Neuronal stem cell (in vitro differentiated cells): ENCODE measurements around the gene DUOX1.

Experiments used
- DNase-seq: peaks from one replicate; pipeline ENCODE4 v3.0.0-alpha.2; 2013; ENCODE audit warnings: low spot score
- H2AFZ ChIP-seq: one replicate; pipeline ENCODE4 v1.6.1; 2013; ENCODE audit warnings: mild to moderate bottlenecking, low read length, inconsistent platforms
- H2AK5ac ChIP-seq: 2 replicates; pipeline ENCODE4 v1.6.1; 2013; ENCODE audit warnings: low read depth, mild to moderate bottlenecking, inconsistent platforms, low read length, moderate library complexity, mixed read lengths
- H2BK120ac ChIP-seq: 2 replicates; pipeline ENCODE4 v1.6.1; 2013; ENCODE audit warnings: low read depth, mild to moderate bottlenecking, inconsistent platforms, low read length, moderate library complexity, mixed read lengths
- H2BK12ac ChIP-seq: one replicate; pipeline ENCODE4 v1.6.1; 2013; ENCODE audit warnings: low read length, inconsistent platforms
- H2BK15ac ChIP-seq: 2 replicates; pipeline ENCODE4 v1.6.1; 2013; ENCODE audit warnings: mild to moderate bottlenecking, low read length, inconsistent platforms, mixed read lengths
- H2BK5ac ChIP-seq: one replicate; pipeline ENCODE4 v1.6.1; 2013; ENCODE audit warnings: inconsistent platforms, mild to moderate bottlenecking, low read length, moderate library complexity
- H3K14ac ChIP-seq: one replicate; pipeline ENCODE4 v1.6.1; 2013; ENCODE audit warnings: low read length, inconsistent platforms
- H3K18ac ChIP-seq: 2 replicates; pipeline ENCODE4 v1.6.1; 2013; ENCODE audit warnings: low read length, inconsistent platforms
- H3K23ac ChIP-seq: 2 replicates; pipeline ENCODE4 v1.6.1; 2013; ENCODE audit warnings: low read depth, mild to moderate bottlenecking, mixed read lengths, low read length, inconsistent platforms; ENCODE audit not compliant: poor library complexity
- H3K27ac ChIP-seq: replicated peaks from 3 replicates; pipeline ENCODE4 v1.5.1; 2013; ENCODE audit warnings: low read length, inconsistent platforms
- H3K27me3 ChIP-seq, 3 experiments: 2 replicates each; pipeline ENCODE4 v1.6.1; 2013; ENCODE audit warnings: low read length in 3 of 3, mild to moderate bottlenecking in 2 of 3, inconsistent platforms in 1 of 3, low read depth in 1 of 3, mixed read lengths in 1 of 3, moderate library complexity in 1 of 3; ENCODE audit not compliant: control insufficient read depth in 3 of 3, insufficient read depth in 3 of 3
- H3K36me3 ChIP-seq, 2 donors: replicated peaks in 1 of 2; 2 replicates each; pipeline ENCODE4 v1.6.1; 2013; ENCODE audit warnings: low read length in 2 of 2; ENCODE audit not compliant: control insufficient read depth in 2 of 2, insufficient read depth in 2 of 2
- H3K4ac ChIP-seq: 2 replicates; pipeline ENCODE4 v1.6.1; 2013; ENCODE audit warnings: inconsistent platforms, mild to moderate bottlenecking, low read length, moderate library complexity
- H3K4me1 ChIP-seq, 2 donors: 1 replicate in 1 of 2; 2 replicates in 1 of 2; pipeline ENCODE4 v1.6.1; 2013; ENCODE audit warnings: low read length in 2 of 2, low read depth in 1 of 2; ENCODE audit not compliant: control insufficient read depth in 2 of 2, insufficient read depth in 1 of 2
- H3K4me2 ChIP-seq: one replicate; pipeline ENCODE4 v1.6.1; 2013; ENCODE audit warnings: mild to moderate bottlenecking, low read length, inconsistent platforms; ENCODE audit not compliant: insufficient read depth, poor library complexity, severe bottlenecking
- H3K4me3 ChIP-seq, 2 donors: 2 replicates each; pipeline ENCODE4 v1.5.1; 2013; ENCODE audit warnings: low read length in 2 of 2, mild to moderate bottlenecking in 2 of 2, inconsistent platforms in 1 of 2, moderate library complexity in 1 of 2
- H3K79me1 ChIP-seq: one replicate; pipeline ENCODE4 v1.6.1; 2013; ENCODE audit warnings: low read depth, mild to moderate bottlenecking, inconsistent platforms, low read length, moderate library complexity
- H3K9ac ChIP-seq: one replicate; pipeline ENCODE4 v1.6.1; 2013; ENCODE audit warnings: mild to moderate bottlenecking, low read depth, low read length, inconsistent platforms; ENCODE audit not compliant: poor library complexity
- H3K9me3 ChIP-seq, 2 donors: replicated peaks in 1 of 2; 2 replicates each; pipeline versions ENCODE3 to v1.6.1; 2013; ENCODE audit warnings: low read length in 2 of 2, mild to moderate bottlenecking in 2 of 2, inconsistent platforms in 1 of 2, low read depth in 1 of 2, mixed read lengths in 1 of 2, moderate library complexity in 1 of 2; ENCODE audit not compliant: control insufficient read depth in 2 of 2, insufficient read depth in 1 of 2
- H4K8ac ChIP-seq: one replicate; pipeline ENCODE4 v1.6.1; 2013; ENCODE audit warnings: low read depth, mild to moderate bottlenecking, inconsistent platforms, low read length, moderate library complexity
- H4K91ac ChIP-seq: one replicate; pipeline ENCODE4 v1.6.1; 2013; ENCODE audit warnings: low read length, low read depth, mild to moderate bottlenecking, inconsistent platforms; ENCODE audit not compliant: poor library complexity
- WGBS, 2 donors: extraction: QIAGEN DNeasy Blood & Tissue Kit; methylation state at CpG; one replicate each; pipeline ENCODE4 v1.1.7; 2013; ENCODE audit warnings: missing lambda C conversion rate in 2 of 2, mixed read lengths in 1 of 2; ENCODE audit not compliant: insufficient read length in 2 of 2, insufficient replicate concordance in 1 of 2; ENCODE audit errors: extremely low coverage in 2 of 2; 5-methylcytosine and 5-hydroxymethylcytosine counted together

The DUOX1 gene

GRCh38 chr15:45116006-45116481 lies 13.8 kb upstream of the DUOX1 start:
- no CpG with 5 or more reads among the region's 19 CpGs for WGBS, 2 donors

DNA sequence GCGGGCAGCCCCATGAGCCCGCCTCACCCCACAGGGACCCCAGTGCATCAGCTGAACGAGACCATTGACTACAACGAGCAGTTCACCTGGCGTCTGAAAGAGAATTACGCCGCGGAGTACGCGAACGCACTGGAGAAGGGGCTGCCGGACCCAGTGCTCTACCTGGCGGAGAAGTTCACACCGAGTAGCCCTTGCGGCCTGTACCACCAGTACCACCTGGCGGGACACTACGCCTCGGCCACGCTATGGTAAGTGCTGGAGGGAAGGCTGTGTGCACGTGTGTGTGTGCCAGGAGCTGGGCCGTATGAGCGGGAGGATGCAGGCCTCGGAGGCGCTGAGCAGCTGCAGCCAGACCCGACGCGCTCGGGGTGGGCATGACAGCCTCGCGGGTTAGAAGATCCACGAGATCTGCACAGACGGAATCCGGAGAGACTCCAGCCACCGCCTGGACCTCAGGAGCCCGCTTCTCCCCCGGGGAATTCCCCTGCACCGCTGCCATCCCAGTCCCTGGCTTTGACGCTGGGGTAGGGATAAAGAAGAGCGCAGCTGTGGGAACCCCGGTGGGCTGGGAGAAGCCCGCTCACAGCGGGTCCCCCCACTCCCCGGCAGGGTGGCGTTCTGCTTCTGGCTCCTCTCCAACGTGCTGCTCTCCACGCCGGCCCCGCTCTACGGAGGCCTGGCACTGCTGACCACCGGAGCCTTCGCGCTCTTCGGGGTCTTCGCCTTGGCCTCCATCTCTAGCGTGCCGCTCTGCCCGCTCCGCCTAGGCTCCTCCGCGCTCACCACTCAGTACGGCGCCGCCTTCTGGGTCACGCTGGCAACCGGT lies 13.1 kb upstream of the DUOX1 start:
- no peak overlapping the region for H4K91ac ChIP-seq
- H3K9ac ChIP-seq = no peak overlapping the region
- no peak overlapping the region for H2BK5ac ChIP-seq
- no peak overlapping the region for H3K27ac ChIP-seq
- no CpG with 5 or more reads among the region's 65 CpGs for WGBS, 2 donors
- peaks cover 0 to 2% of the 10 kb centered on the region in 2 donors for H3K9me3 ChIP-seq
- H3K14ac ChIP-seq = peak overlapping the region; percentile 83
- peak overlapping the region; percentile 57 for H2AK5ac ChIP-seq
- peak overlapping the region; percentile 75 for H3K18ac ChIP-seq
- H4K8ac ChIP-seq = no peak overlapping the region
- peak overlapping the region; percentile 95 for H3K23ac ChIP-seq
- no peak overlapping the region for H2BK15ac ChIP-seq
- no peaks in the 10 kb centered on the region for H3K79me1 ChIP-seq
- H3K27me3 ChIP-seq = peaks cover 59 to 87% (median 68%) of the 10 kb centered on the region in 3 experiments
- H3K4ac ChIP-seq = no peak overlapping the region
- H2AFZ ChIP-seq = no peak overlapping the region
- H3K4me2 ChIP-seq = peak overlapping the region; percentile 38
- peaks cover 4 to 21% of the 10 kb centered on the region in 2 donors for H3K4me1 ChIP-seq
- H3K4me3 ChIP-seq = no peak overlapping the region
- no peak overlapping the region for H2BK12ac ChIP-seq
- no peaks in the 10 kb centered on the region for H3K36me3 ChIP-seq
- peak overlapping the region; percentile 17 for H2BK120ac ChIP-seq
- no peak for DNase-seq

More at GRCh38 chr15:45116006-45116481, 13.8 kb upstream of the DUOX1 start:
- no peak overlapping the region for H3K4me3 ChIP-seq
- no peak overlapping the region for H3K27ac ChIP-seq
- H3K14ac ChIP-seq = no peak overlapping the region
- H2AK5ac ChIP-seq = peak overlapping the region; percentile 57
- no peak overlapping the region for H2BK12ac ChIP-seq
- H3K4me2 ChIP-seq = peak overlapping the region; percentile 14
- no peak for DNase-seq
- peaks cover 61 to 87% (median 73%) of the 10 kb centered on the region in 3 experiments for H3K27me3 ChIP-seq
- H4K91ac ChIP-seq = no peak overlapping the region
- H2BK15ac ChIP-seq = no peak overlapping the region
- no peaks in the 10 kb centered on the region for H3K36me3 ChIP-seq
- peak overlapping the region; percentile 42 for H3K18ac ChIP-seq
- H3K4me1 ChIP-seq = peaks cover 4 to 22% of the 10 kb centered on the region in 2 donors
- no peak overlapping the region for H3K23ac ChIP-seq
- H2BK120ac ChIP-seq = peak overlapping the region; percentile 17
- no peak overlapping the region for H4K8ac ChIP-seq
- peak overlapping the region; percentile 3 for H3K9ac ChIP-seq
- no peak overlapping the region for H2BK5ac ChIP-seq
- H3K4ac ChIP-seq = no peak overlapping the region
- H3K9me3 ChIP-seq = peaks cover 0 to 2% of the 10 kb centered on the region in 2 donors
- H2AFZ ChIP-seq = no peak overlapping the region
- no peaks in the 10 kb centered on the region for H3K79me1 ChIP-seq

DNA sequence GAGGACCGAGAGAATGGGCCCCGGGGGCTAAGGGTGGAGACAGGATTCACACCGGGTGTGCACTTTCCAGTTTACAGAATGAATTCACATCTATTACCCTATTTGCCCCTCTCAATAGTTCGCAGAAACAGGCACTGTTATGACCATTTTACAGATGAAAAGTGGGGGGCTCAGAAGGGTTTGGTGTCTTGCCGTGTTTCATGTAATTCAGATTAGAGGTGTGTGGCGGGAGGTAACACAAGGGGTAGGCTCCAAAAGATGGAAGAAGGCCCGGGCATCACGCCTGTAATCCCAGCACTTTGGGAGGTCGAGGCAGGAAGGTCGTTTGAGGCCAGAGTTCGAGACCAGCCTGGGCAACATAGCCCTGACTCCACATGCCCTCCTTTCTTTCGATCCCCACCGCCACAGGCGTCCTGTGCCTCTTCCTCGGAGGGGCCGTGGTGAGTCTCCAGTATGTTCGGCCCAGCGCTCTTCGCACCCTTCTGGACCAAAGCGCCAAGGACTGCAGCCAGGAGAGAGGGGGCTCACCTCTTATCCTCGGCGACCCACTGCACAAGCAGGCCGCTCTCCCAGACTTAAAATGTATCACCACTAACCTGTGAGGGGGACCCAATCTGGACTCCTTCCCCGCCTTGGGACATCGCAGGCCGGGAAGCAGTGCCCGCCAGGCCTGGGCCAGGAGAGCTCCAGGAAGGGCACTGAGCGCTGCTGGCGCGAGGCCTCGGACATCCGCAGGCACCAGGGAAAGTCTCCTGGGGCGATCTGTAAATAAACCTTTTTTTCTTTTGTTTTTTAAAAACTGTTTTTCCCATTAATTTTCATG lies 12.3 kb upstream of the DUOX1 start:
- no peak overlapping the region for H3K9ac ChIP-seq
- H2BK15ac ChIP-seq = peak overlapping the region; percentile 90
- no peak overlapping the region for H2BK5ac ChIP-seq
- no peak overlapping the region for H3K4ac ChIP-seq
- H3K79me1 ChIP-seq = no peaks in the 10 kb centered on the region
- H3K27me3 ChIP-seq = peaks cover 51 to 83% (median 62%) of the 10 kb centered on the region in 3 experiments
- no CpG with 5 or more reads among the region's 33 CpGs for WGBS, 2 donors
- no peak overlapping the region for H3K14ac ChIP-seq
- DNase-seq = no peak
- peak overlapping the region; percentile 33 to 34 for H3K4me3 ChIP-seq
- H4K8ac ChIP-seq = no peak overlapping the region
- H3K4me1 ChIP-seq = peaks cover 4 to 17% of the 10 kb centered on the region in 2 donors
- no peaks in the 10 kb centered on the region for H3K36me3 ChIP-seq
- no peak overlapping the region for H4K91ac ChIP-seq
- no peak overlapping the region for H2BK12ac ChIP-seq
- H3K27ac ChIP-seq = no peak overlapping the region
- H3K23ac ChIP-seq = no peak overlapping the region
- H3K4me2 ChIP-seq = peak overlapping the region; percentile 47
- peak overlapping the region; percentile 92 for H3K18ac ChIP-seq
- H2AK5ac ChIP-seq = peak overlapping the region; percentile 80
- H2BK120ac ChIP-seq = no peak overlapping the region
- peak overlapping the region; percentile 95 for H2AFZ ChIP-seq
- no peaks in the 10 kb centered on the region for H3K9me3 ChIP-seq
